Activated gamma-delta T cell treated with Interleukin-2 at 50 U/mL for 16 hours (primary cell): ENCODE data around the gene CNIH3.
"Not testable (repeated sequence)": the region's sequence is repeated elsewhere in the genome, so short reads cannot be mapped to it uniquely, and the experiment has no call there.

Source experiments
- DNase-seq: peaks from one replicate; pipeline ENCODE4 v3.0.0-alpha.2; 2020

Gene CNIH3

DNA sequence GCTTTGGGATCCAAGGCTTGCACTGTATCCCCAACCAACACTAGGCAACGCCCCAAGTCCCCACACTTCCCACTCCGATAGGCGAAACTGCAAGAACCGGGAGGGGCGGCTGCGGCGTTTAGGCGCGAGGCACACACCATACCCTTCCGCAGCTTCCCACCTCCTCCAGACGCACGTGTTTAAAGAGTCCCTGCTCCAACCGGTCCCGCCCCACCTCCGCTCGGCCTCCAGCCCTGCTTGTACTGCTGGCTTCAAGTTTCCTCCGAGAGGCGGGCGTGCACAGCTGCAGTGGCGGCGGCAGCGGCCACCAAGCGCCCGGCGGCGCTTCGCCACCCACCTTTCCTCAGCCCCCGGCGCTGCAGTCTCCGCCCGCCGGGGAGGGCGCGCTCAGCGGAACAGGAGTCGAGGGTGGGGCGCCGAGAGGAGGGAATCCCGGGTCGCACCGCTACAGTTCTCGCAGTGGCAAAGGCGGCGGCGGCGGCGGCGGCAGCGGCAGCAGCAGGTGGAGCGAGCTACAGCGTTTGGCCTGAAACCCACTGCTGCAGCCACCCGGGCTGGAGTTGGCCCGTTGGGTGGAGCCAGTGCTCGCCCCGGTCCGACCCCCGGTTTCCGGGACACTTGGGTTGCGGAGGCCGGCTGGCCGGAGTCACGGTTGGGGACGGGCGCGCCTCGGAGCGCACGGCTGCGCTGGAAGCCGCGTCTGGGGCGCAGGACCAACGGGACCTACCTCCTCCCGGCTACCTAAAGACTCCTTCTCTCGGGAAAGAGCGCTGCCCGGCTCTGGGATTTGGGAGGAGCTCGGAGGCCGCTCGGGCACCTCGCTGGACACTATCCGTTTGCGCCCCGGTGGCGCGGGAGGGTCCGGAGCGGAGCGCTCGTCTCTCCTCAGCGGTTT, at the start of gene CNIH3:
Gene CNIH3, plus strand, starts transcription at position 457 of the 895 bp plus-strand sequence. CDS start 858 bp downstream, outside the sequence.
- DNase-seq = no peak

DNA sequence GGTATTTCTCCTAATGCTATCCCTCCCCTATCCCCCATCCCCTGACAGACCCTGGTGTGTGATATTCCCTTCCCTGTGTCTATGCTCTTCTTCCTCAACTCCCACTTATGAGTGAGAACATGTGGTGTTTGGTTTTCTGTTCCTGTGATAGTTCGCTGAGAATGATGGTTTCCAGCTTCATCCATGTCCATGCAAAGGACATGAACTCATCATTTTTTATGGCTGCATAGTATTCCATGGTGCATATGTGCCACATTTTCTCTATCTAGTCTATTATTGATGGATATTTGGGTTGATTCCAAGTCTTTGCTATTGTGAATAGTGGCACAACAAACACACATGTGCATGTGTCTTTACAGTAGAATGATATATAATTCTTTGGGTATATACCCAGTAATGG, 49.6 kb upstream of the CNIH3 start:
- not testable (repeated sequence) for DNase-seq

DNA sequence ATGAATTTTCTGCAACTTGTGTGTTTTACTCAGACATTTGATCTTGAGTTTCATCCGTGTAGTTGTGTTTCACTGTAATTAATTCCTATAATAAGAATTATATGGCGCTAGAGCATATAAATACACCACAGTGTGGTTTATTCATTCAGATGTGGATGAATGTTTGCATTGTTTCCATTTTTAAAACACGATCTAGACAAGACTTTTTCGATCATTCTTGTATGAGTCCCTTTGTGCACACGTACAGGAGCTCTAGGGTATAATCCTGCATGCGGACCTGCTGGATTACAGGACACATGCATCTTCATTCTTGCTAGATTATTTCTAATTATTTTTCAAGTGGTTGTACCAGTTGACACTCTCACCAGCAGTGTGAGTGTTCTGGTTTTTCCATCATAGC, 46.8 kb upstream of the CNIH3 start:
- no peak for DNase-seq

DNA sequence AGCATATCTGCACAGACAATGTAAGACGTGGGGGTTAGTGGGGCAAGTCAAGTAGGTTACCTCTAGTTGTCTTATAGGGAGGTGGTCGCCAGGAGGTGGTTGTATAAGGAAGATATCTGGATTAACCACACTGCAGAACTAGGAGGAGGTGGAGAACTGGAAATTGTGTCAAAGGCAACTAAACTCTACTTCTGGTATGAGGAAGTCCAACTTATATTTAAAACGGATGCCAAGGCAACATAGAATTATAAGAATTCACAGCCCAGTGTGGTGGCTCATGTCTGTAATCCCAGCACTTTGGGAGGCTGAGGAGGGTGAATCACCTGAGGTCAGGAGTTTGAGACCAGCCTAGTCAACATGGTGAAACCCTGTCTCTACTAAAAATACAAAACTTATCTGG, 44.1 kb upstream of the CNIH3 start:
- DNase-seq = not testable (repeated sequence)

DNA sequence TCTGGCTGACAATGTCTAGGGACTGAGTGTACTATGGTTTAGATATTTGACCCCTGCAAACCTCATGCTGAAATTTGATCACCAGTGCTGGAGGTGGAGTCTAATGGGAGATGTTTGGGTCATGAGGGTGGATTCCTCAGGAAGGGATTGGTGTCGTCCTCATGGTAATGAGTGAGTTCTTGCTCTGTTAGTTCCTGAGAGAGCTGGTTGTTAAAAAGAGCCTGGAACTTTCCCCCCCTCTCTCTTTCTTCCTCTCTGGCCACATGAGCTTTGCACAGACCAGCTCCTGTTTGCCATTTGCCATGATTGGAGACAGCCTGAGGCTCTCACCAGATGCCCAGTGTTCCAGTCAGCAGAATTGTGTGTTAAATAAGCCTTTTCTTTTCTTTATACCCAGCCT, 36.6 kb upstream of the CNIH3 start:
- no peak for DNase-seq

DNA sequence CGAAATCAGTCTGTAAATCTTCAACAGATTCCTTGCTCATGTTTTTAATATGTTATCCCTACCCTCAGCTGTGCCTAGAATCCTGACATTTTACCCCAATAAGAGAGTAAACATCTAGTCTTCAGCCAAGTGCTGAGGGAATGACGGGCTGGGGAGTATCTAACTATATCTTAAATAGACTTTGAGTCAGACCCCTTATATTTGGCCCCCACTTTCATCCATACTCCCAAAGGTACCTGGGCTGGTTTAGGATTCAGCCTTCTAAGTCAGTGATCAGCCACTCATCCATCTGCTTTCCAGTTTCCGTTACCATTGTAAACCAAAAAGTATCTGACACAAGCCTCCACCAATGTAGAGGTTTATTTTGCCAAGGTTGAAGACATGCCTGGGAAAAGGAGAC, 36.1 kb upstream of the CNIH3 start:
- no peak for DNase-seq

DNA sequence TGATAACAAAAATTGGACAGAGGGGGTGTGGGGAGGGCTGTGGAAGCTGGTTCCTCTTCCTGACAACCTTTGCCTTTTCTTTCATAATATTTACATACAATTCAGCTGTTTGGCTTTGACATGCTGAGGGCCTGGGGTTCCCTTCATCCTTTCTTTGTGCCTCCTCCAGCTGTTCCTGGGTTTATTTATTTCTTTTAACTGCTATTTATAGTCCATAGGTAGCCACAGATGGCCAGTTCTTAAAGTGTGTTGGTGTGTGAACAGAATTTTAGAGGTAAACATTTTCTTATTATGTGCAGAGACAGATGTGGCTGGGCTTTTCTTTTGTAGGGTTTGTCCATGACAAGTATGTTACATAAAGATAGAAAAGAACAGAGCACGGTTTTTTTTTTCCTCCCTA, 34.1 kb upstream of the CNIH3 start:
- DNase-seq = no peak

DNA sequence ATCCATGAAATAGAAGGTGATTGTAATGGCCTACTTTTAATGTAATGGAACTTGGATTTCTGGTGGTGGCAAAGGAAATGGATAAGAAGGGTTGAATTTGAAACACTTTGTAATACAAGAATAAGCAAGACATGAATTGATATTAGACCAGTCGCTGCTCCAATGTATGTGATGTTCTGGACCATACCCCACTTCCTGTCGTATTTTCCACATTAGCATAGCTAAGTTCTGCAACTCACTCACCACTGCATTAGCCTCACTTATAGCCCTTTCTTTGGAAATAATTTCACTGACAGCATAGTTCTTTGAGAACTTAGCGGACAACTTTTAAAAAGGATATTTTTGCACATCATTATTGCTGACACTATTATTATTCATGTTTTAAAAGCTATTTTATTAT, 32.3 kb upstream of the CNIH3 start:
- no peak for DNase-seq

DNA sequence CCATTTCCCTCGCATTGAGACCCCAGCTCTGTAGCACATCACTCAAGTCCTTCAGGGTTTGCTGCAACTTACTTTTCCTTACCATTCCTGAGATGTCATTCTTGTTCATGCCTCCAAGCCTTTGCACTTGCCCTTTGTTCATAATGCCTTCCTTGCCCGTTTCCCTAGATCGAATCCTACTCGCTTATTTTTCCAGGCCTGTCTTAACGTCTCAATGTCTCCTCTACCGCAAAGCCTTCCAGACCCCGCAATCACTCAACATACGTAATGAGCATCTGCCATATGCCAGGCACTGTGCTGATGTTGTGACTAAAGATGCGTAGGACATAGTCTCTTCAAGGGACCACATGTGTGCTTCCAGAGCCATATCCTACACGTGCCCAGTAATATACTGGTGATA, 31.1 kb upstream of the CNIH3 start:
- no peak for DNase-seq

DNA sequence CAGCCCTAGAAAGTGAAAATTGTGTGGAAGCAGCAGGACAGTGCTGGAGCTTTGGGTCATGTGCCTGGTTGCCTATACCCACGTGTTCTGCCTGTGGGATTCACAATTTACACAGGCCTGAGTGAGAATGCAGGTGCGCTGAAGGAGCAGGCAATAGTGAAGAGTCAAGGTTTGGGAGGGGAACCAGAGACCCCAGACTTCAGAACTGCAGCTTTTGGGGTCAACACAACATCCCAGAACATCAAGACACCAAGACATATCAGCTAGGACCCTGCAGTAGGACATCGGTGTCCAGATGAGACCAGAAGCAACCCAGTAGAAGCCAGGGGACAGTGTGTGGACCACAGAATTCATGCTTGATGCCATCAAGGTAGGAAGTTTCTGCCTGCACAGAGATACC, 29.1 kb upstream of the CNIH3 start:
- DNase-seq = no peak

DNA sequence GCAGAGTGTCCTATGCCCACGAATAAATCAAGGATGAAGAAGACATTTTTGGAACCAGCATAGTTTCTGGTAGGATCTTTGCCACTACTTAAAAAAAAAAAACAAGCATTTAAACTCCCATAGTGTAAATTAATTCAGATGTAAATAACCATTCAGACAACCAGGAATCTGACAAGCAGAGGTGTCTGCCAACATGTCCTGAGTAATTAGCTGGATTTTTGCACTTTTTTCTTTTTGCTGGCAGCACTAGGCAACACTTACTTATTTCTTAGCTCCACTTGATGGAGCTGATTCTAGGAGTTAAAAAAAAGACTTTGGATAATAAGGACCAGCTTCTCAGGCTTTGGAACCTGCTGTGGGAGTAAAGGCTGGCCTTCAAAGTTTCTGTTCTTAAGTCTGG, 27.6 kb upstream of the CNIH3 start:
- DNase-seq = no peak

DNA sequence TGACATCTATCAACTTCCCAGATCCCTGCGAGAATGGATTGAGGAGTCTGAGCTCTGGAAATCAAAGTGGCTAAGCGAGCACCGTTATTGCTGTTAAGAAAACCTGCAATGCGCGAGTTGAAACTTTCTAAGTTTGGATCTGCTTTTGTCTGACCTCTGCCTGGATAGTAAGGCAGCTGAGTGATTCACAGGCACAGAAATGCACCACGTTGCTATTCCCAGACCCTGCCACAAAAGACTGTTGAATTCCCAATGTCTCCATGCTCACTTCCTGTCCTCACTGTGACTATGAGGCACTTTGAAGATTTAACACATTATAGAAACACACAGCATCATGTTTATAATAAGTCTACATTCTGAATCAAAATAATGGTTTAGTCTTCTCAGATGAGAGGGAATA, 27.1 kb upstream of the CNIH3 start:
- DNase-seq = no peak

DNA sequence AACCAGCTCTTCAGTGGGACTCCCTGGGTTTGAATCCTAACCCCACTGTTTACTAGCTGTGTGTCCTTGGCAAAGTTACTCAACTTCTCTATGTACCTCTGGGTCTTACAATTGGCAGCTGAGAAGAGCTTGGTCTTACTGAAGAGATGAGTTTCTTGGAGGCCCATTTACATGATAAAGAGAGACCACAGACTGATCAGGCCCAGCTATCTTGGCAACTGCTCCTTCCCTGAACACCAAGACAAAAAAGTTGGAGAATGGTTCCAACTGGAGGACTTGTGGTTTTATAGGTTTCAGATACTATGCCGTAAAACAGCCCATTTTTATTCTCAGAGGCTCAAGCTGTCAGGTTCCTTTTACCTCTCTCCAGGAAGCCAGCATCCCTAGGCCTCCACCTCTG, 24.8 kb upstream of the CNIH3 start:
- DNase-seq = no peak

DNA sequence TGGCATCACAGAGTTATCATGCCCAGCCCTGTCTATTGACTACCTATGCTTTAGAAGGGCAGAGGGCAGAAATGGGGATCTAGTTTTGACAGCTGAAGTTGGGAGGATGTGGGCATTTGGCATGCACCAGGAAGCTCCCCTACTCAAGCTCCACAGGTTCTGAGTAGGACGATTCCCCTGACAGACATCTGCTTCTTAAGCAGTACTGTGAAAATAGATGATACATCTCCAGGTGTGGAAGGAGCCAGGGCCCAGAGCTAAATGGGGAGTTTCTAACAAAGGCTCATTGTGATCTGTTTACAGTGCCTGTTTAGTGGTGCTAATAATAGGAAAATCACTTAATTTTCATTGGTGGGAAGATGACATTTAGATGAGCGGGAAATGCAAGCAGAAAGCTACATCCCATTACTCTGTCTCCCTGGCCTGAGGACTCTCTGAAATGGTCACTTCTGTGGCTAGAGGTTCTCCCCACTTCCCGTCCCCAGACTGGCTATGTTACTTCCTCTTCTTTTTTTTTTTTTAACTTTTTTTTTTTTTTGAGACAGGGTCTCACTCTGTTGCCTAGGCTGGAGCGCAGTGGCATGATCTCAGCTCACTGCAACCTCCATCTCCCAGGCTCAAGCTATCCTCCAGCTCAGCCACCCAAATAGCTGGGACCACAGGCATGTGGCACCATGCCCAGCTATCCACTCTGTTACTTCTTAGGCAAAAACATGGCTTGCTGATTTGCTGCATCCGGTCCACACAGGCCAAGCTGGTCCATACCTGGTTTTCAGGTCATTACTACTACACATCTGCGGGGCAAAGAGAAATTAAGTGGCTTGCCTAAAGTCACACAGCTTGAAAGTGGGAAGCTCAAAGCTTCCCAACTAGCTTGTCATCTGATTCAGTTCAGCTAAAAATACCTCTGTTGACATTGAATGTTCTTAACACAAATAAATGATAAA, 23.2 kb upstream of the CNIH3 start:
- no peak for DNase-seq

DNA sequence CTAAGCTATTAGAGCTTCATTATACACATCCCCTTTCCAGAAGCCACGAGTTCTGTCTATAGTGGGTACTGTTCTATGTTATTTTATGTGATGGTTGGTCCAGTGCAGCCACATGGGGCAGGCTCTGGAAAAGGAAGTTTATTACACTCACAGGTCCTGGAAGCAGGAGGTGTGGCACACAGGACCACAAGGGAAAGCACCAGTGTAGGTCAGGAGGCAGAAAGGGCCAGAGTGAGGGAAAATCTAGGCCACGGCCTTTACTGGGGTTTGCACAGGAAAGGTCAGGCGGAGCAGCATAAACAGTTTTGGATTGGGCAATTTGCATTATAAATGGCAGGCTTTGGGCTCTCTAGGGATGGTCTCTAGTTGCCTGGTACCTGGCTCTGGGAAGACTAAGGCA, 21.8 kb upstream of the CNIH3 start:
- DNase-seq = no peak

DNA sequence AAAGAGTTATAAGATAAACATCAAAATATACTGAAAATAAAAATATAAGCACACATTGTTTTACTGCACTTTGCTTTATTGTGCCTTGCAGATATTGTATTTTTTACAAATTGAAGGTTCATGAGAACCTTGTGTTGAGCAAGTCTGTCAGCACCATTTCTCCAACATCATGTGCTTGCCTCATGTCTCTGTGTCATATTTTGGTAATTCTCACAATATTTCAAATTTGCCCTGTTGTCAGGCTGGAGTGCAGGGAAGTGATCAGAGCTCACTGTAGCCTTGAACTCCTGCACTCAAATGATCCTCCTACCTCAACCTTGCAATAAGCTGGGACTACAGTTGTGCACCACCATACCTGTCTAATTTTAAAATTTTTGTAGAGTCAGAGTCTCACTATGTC, 21.3 kb upstream of the CNIH3 start:
- no peak for DNase-seq

DNA sequence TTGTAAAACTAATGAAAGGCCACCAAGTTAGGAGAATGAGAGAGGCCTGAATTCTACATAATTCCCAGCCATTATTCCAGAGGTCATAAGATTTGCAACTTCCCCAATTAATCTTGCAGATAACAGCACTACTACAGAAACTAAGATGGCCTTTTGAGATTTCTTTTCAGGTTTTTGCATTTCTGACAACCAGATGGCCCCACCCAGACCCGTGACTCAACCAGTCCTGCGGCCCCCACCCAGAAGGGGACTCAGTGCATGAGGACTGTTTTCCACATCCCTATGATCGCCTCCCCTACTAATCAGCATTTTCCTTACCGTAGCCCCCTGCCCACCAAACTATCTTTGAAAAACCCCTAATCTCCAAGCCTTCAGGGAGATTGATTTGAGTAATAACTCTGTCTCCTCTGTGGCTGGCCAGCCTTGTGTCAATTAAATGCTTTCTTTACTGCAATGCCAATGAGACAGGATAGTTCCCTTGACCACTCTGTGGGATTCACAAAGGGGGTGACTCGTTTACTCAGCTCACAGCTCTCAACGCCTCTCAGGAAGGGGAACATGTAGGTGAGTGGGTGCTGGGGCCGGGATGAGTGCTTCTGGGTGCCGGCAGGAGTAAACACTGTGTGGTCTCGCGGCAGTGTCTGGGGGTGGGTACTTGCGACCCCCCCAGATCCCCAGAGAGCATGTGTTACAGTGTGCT, 10.5 kb upstream of the CNIH3 start:
- no peak for DNase-seq

DNA sequence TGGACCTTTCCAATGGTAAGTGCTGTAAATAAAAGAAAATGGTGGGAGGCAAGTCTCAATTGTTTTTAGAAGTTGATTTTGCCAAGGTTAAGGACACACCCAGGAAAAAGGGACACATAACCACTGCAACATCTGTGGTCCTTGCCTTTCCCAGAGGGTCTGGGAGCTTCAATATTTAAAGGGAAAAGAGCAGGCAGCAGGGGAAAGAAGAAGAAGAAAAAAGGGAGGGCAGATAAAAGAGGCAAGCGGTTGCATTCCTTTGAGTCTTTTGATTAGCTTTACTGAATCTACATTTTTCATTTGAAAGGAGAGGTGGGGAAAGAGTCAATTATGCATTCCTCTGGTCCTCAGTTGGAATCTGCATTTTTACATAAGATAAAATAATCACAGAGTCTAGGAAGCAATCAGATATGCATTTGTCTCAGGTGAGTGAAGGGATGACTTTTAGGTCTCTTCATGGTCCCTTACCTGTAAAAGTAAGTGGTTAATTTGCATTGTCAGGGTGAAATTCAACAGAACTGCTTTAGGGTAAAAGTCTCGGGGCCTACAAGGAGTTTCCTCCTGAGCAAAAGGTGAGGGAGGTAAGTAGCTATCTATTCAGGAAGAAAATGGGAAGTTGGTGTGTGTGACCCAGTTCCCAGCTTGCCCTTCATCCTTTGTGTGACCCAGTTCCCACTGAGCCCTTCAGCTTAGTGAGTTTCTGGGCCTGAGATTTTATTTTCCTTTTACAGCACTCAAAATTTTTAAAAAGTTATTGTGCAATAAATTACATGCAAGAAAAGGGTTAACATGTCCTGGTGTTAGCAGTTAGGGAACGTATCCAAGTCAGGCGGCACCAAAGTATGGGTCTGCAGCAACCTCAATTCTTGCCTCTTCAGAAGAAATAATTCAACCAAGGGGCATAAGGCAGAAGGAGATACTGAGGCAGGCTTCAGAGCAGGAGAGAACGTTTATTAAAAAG, 8.6 kb upstream of the CNIH3 start:
- DNase-seq = no peak

DNA sequence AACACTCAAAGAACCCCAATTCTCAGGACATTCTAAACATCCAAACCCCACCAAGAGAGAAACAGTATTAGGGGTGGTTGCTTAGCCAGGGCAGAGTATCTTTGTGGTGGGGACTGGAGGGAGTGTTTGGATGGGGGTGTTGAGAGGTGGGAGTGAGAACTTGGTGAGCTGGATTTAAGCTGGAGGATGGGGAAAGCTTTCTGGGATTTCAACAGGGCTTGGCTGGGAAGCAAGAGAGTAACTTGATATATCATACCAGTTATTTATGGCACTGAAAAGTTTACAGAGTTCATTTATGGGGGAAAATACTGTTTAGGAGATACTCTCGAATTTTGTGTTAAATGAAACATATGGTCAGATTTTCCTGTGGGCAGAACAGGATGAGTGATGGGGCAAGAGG, 6.8 kb upstream of the CNIH3 start:
- DNase-seq = no peak

DNA sequence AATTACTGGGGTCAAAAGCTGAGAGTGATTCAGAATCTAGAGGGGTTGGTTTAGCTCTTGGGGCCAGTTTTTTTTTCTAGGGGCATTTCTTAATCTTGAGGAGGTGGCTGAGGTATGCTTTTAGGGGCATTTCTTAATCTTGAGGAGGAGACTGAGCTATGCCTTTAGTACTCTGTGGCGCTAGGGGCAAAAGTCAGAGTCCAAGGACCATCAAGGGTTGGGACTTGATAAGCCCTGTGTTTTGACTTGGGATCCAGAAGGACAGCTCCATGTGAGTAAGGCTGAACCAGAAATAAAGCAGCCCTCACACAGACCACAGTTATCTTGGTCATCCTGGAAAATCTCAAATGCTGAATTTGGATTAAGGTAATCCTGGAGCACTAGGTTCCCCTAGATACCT, 3.9 kb upstream of the CNIH3 start:
- DNase-seq = no peak

DNA sequence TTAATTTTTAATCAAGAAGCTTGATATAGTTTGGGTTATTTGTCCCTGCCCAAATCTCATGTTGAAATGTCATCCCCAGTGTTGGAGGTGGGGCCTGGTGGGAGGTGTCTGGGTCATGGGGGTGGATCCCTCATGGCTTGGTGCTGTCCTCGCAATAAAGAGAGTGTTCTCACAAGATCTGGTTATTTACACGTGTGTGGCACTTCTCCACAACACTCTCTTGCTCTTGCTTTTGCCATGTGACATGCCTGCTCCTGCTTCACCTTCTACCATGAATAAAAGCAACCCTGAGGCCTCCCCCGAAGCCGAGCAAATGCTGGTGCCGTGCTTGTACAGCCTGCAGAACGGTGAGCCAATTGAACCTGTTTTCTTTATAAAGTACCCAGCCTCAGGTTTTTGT, 2.6 kb upstream of the CNIH3 start:
- no peak for DNase-seq

DNA sequence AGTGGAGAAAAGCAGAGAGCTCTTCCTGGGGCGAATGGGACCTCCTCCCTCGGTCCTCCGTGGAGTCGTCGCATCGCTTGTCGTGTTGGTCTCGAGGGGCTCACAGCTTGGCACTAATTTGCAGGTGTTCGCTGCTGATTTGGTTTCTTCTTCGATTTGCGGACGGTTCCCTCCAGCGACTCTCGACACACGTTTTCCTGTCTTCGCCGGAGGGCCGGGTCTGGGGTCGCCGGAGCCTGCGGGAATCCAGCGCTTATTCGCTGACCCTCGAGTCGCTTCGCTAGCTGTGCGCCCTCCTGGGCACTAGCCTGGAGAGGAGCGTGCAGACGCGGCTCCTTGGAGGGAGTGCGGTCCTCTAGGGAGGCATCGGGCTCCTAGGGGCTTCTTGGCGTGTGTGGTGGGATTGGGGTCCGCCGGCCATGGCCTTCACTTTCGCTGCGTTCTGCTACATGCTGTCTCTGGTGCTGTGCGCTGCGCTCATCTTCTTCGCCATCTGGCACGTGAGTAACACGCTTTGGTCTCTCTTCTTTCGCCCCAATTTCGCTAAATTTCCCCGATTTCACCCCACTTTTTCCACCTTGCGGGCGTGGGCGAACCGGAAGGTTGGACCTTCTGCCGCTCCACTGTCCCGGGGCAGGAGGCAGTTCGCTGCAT, 766 bp downstream of the CNIH3 start:
- DNase-seq = no peak
